ENCODE results near the gene ROBO1. TPM values are rescaled to one million over a fixed set of nuclear protein-coding genes. Genes with fewer than 3 reads are reported as not detected.

The ROBO1 gene
- total RNA-seq, 1 experiment from 2014 or later = 35.5 TPM

DNA sequence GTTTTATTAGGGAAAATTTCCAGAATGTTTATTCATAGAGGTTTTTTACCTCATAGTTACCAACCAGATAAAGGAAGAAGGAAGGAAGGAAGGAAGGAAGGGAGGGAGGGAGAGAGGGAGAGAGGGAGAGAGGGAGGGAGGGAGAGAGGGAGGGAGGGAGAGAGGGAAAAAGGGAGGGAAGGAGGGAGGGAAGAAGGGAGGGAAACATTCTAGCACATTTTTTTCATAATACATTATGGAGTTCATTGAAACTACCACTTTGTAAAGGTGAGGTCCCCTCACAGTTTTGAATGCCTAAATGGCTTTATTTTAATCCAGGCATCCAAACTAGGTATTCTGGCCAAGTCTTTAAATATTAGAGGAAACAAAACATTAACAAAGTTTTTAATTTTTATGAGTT, 1049.1 kb downstream of the ROBO1 start:
- Histone ChIP-seq H3K4me2 (ENCODE audit: low read length) (no peak overlapping the region), H3K4me3 (ENCODE audit: low read length) (no peak overlapping the region), H3K79me2 (ENCODE audit: low read length) (no peaks in the 10 kb centered on the region), H3K27me3 (ENCODE audit: low read length) (no peaks in the 10 kb centered on the region), H3K4me1 (ENCODE audit: insufficient read depth, low read length) (peaks cover 15% of the 10 kb centered on the region), H3K9me3 (ENCODE audit: low read length) (no peaks in the 10 kb centered on the region), H3K27ac (ENCODE audit: low read length) (no peak overlapping the region), H3K9ac (ENCODE audit: low read length) (no peak overlapping the region), H2AFZ (ENCODE audit: low read length) (no peak overlapping the region), H3K9me2 (replicated peaks; ENCODE audit: low read length) (no peaks in the 10 kb centered on the region), H3F3A (ENCODE audit: low read length, unreplicated experiment) (no peaks in the 10 kb centered on the region), H3K36me3 (ENCODE audit: low read depth, low read length) (no peaks in the 10 kb centered on the region), H4K20me1 (ENCODE audit: low read length) (no peaks in the 10 kb centered on the region)
- ChIA-PET POLR2A (ENCODE audit: unreplicated experiment) (no interaction called here), CTCF (no interaction called here)
- TF ChIP-seq, protein P1, sequence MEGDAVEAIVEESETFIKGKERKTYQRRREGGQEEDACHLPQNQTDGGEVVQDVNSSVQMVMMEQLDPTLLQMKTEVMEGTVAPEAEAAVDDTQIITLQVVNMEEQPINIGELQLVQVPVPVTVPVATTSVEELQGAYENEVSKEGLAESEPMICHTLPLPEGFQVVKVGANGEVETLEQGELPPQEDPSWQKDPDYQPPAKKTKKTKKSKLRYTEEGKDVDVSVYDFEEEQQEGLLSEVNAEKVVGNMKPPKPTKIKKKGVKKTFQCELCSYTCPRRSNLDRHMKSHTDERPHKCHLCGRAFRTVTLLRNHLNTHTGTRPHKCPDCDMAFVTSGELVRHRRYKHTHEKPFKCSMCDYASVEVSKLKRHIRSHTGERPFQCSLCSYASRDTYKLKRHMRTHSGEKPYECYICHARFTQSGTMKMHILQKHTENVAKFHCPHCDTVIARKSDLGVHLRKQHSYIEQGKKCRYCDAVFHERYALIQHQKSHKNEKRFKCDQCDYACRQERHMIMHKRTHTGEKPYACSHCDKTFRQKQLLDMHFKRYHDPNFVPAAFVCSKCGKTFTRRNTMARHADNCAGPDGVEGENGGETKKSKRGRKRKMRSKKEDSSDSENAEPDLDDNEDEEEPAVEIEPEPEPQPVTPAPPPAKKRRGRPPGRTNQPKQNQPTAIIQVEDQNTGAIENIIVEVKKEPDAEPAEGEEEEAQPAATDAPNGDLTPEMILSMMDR (conservative IDR thresholded peaks at IDR 0.05; ENCODE audit: low read depth, low read length) = no peak
- TF ChIP-seq EZH2 (IDR thresholded peaks at IDR 0.05; ENCODE audit: low read length, unreplicated experiment) (no peak), EZH2phosphoT487 (IDR thresholded peaks at IDR 0.05; ENCODE audit: borderline replicate concordance, low read length) (no peak)
- intact Hi-C loops (cut with micrococcal nuclease) = no loop called here
- DNase-seq (no peak), ATAC-seq (no peak)
- BruUV-seq (replicated peaks) = no TSS peak

DNA sequence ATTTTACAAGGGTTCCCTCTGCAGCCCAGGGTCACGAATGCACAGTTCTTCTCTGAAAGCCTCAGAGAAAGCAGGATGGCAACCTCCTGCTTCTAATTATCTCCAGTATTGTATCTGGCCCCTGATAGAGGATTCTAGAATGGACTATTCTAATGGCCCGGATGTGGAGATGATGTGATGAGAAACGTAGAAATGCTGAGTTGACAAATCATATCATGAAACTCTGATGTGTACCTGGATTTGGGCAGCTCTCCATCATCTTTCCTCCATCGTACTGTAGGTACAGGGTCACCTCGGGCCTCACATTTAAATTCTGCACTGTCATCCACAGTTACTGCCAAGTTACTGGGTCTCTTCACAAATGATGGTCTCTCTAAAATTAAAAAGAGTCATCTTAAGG, 1050.8 kb downstream of the ROBO1 start:
- BruUV-seq (replicated peaks) = no TSS peak
- CTCF ChIA-PET = no interaction called here

DNA sequence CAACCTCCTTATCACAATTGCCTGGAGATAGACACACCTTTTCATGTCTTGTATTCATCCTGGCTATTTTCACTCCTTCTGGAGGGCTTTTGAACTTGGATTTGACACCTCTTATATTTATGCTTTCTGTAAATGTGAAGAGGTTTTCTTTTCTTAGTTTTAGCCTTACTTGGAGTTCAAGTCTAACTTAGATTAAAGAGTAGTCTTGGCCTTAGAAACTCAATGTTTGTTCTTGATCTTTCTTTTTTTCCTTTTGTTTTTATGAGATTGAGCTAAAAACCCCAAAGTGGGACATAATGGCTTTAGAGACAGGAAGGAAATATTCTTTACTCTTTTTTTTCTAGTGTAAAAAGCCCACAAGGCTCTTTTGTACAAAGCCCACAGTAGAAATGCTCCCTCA, 1054.9 kb downstream of the ROBO1 start:
- no peak overlapping the region for H3K4me2 ChIP-seq (ENCODE audit: low read length)
- no peaks in the 10 kb centered on the region for H3F3A ChIP-seq (ENCODE audit: low read length, unreplicated experiment)
- no peak for DNase-seq
- H3K27me3 ChIP-seq (ENCODE audit: low read length) = no peaks in the 10 kb centered on the region
- no peaks in the 10 kb centered on the region for H3K9me2 ChIP-seq (replicated peaks; ENCODE audit: low read length)
- intact Hi-C loops (cut with micrococcal nuclease) = no loop called here
- H3K36me3 ChIP-seq (ENCODE audit: low read depth, low read length) = no peaks in the 10 kb centered on the region
- no peak overlapping the region for H3K27ac ChIP-seq (ENCODE audit: low read length)
- TF ChIP-seq, protein P1 (conservative IDR thresholded peaks at IDR 0.05; ENCODE audit: low read depth, low read length) = no peak
- TF ChIP-seq EZH2phosphoT487 (IDR thresholded peaks at IDR 0.05; ENCODE audit: borderline replicate concordance, low read length) = no peak
- no peak for TF ChIP-seq EZH2 (IDR thresholded peaks at IDR 0.05; ENCODE audit: low read length, unreplicated experiment)
- no TSS peak for BruUV-seq (replicated peaks)
- ChIA-PET POLR2A (ENCODE audit: unreplicated experiment) (no interaction called here), CTCF (no interaction called here)
- H2AFZ ChIP-seq (ENCODE audit: low read length) = no peak overlapping the region
- no peak overlapping the region for H3K9ac ChIP-seq (ENCODE audit: low read length)
- no peaks in the 10 kb centered on the region for H3K4me1 ChIP-seq (ENCODE audit: insufficient read depth, low read length)
- H4K20me1 ChIP-seq (ENCODE audit: low read length) = no peaks in the 10 kb centered on the region
- H3K4me3 ChIP-seq (ENCODE audit: low read length) = no peak overlapping the region
- no peak for ATAC-seq
- no peaks in the 10 kb centered on the region for H3K79me2 ChIP-seq (ENCODE audit: low read length)
- H3K9me3 ChIP-seq (ENCODE audit: low read length) = no peaks in the 10 kb centered on the region

More for the DNA sequence above, 1050.8 kb downstream of the ROBO1 start:
- no peak for DNase-seq
- H3K9me2 ChIP-seq (replicated peaks; ENCODE audit: low read length) = no peaks in the 10 kb centered on the region
- H3K4me3 ChIP-seq (ENCODE audit: low read length) = no peak overlapping the region
- H3F3A ChIP-seq (ENCODE audit: low read length, unreplicated experiment) = no peaks in the 10 kb centered on the region
- TF ChIP-seq EZH2 (IDR thresholded peaks at IDR 0.05; ENCODE audit: low read length, unreplicated experiment) (no peak), EZH2phosphoT487 (IDR thresholded peaks at IDR 0.05; ENCODE audit: borderline replicate concordance, low read length) (no peak)
- TF ChIP-seq, protein P1 (conservative IDR thresholded peaks at IDR 0.05; ENCODE audit: low read depth, low read length) = no peak
- no peak overlapping the region for H3K9ac ChIP-seq (ENCODE audit: low read length)
- H2AFZ ChIP-seq (ENCODE audit: low read length) = no peak overlapping the region
- H3K9me3 ChIP-seq (ENCODE audit: low read length) = no peaks in the 10 kb centered on the region
- H3K4me2 ChIP-seq (ENCODE audit: low read length) = no peak overlapping the region
- no peaks in the 10 kb centered on the region for H3K36me3 ChIP-seq (ENCODE audit: low read depth, low read length)
- no peaks in the 10 kb centered on the region for H3K27me3 ChIP-seq (ENCODE audit: low read length)
- H4K20me1 ChIP-seq (ENCODE audit: low read length) = no peaks in the 10 kb centered on the region
- no peaks in the 10 kb centered on the region for H3K79me2 ChIP-seq (ENCODE audit: low read length)
- no peak for ATAC-seq
- peaks cover 7% of the 10 kb centered on the region for H3K4me1 ChIP-seq (ENCODE audit: insufficient read depth, low read length)
- POLR2A ChIA-PET (ENCODE audit: unreplicated experiment) = no interaction called here
- no peak overlapping the region for H3K27ac ChIP-seq (ENCODE audit: low read length)
- intact Hi-C loops (cut with micrococcal nuclease) = no loop called here

Measured in PC-3 (cell line).